Nucleus accumbens (tissue), 56 donors: ENCODE data around the gene GMEB1.
"Not testable (repeated sequence)": the region's sequence is repeated elsewhere in the genome, so short reads cannot be mapped to it uniquely, and the experiment has no call there.

Experiments used
- DNase-seq, 56 donors: peaks; one replicate each; lab custom pipeline; 2025; lab: John Stamatoyannopoulos, UW

Gene GMEB1

DNA sequence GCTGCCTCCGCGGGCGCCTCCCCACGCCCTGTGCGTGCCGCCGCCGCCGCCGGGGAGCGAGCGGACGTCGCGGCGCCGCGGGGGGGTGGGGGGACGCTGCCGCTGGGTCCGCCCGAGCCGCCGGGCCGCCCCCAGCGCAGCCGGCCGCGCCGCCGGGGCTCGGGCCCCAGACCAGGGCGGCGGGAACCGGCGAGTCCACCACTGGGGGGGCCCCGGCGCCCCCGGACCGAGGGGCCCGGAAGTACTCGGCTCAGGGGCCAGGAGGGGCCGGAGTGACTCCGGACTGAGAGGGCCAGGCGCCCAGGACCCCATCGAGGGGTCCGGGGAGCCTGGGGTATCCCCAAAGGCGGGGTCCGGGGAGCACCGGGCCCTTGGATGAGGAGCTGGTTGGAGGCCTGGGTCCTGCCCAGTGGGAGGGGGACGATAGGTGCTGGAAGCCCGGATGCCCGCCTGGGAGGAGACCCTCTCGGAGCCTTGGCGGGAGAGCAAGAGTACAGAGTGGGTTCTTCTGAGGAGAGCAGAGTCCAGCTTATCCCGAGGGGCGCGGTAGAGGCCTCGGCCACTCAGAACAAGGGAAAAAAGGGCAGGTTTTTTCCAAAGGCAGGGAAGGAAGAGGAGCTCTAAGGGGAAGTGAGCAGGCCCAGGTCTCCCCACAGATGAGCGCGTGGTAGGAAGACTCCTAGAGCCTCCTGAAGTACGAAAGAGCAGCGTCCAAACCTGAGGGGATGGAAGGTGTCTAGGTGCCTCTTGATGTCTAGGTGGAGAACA lies 556 bp downstream of the GMEB1 start:
- peak in 49 of 56 donors; percentile 2 to 71 (median 37) for DNase-seq

DNA sequence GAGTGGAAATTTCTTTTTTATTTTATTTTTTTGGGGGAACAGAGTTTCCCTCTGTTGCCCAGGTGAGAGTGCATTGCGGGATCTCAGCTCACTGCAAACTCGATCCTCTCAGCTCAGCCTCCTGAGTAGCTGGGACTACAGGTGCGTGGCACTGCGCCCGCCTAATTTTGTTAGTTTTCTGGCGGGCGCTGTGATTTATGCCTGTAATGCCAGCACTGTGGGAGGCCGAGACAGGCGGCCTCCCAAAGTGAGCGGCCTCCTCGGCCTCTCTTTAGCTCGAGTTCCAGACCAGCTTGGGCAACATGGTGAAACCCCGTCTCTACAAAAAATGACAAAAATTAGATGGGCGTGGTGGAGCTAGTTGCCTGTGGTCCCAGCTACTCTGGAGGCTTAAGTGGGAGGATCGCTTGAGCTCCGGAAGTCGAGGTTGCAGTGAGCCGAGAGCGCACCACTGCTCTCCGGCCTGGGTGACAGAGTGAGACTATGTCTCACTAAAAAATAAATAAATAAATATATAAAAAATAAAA lies 2.7 kb downstream of the GMEB1 start:
- DNase-seq = no peak

DNA sequence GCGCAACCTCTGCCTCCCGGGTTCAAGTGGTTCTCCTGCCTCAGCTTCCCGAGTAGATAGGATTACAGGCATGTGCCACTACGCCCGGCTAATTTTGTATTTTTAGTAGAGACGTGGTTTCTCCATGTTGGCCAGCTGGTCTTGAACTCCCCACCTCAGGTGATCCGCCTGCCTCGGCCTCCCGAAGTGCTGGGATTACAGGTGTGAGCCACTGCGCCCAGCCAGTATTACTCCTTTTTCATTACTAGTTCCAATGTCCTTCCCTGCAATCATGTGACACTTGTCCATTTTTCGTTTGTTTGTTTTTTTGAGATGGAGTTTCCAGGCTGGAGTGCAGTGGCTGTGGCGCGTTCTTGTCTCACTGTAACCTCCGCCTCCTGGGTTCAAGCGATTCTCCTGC lies 4.4 kb downstream of the GMEB1 start:
- DNase-seq = not testable (repeated sequence)

DNA sequence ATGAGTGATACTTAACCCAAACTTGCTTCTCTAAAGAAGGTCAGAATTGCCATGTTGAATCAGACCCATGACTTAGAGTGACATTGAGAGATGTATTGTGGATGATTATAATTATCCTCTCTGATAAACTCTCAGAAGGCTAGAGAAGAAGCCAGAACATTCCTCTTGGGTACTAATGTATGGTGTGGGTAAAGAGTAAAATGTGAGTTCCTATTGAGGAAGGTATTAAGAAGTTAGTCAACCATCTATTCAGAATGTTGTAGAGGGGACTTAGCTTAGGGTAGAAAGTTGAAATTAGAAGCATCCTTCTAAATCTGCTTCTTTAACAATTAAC lies 7.3 kb downstream of the GMEB1 start:
- no peak for DNase-seq

DNA sequence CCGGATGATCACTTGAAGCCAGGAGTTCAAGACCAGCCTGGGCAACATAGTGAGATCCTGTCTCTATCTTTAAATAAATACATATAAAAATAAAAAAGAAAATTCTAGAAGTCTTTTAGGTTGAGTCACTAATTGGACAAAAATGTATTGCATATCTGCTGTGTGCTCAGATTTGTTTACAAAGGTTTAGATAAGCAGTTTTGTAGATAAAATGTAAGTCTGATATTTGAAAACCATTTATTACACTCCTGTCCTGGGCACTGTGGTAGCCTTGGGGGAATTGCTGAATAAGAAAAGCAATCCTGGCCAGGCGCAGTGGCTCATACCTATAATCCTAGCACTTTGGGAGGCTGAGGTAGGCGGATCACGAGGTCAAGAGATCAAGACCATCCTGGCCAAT lies 11.6 kb downstream of the GMEB1 start:
- DNase-seq = no peak

DNA sequence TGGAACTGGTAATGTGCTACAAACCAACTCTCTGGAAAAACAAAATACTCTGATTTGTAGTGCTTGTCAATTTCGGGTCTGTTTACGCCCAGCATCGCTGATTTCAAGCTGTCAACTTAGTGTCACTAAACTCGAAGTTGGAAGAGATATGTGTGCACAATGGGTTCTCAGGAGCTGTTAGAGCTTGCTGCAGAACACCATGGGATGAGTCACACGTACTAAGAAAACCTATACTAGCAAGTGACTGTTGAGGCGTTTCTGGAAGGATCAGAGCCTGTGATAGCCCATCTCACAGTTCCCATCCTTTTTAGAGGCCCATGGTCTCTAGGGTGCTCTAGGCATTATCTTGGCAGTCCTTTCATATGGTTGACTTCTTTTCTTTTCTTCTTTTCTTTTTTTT lies 14.3 kb downstream of the GMEB1 start:
- DNase-seq = peak in 1 of 56 donors; percentile 4

DNA sequence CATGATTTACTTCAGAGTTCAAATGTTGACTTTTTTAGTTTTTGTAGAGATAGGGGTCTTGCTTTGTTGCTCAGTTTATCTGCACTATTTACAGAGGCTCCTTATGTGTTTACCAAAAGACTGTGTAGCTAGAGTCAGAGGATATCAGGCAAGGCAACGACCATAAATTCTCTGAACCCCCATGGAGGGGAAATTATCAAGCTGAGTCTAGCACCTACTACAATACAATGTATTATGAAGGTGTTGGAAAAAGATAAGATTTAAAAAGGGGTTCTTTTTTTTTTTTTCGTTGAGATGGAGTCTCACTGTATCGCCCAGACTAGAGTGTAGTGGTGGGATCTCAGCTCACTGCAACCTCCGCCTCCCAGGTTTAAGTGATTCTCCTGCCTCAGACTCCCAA lies 16.4 kb downstream of the GMEB1 start:
- DNase-seq = no peak

DNA sequence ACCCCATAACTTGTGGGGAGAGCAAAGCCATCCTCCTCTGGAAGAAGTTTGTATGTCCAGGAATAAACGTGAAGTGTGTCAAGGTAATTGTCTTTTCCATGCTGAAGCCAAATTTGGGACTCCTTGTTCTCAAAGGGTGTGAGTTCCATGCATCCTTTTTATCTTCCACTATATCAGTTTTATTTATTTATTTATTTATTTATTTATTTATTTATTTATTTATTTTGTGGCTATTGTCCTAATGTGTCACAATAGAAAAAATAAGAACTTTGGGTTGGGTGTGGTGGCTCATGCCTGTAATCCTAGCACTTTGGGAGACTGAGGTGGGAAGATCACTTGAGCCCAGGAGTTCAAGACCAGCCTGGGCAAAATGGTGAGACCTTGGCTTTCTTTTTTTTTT lies 23.0 kb downstream of the GMEB1 start:
- DNase-seq = not testable (repeated sequence)

DNA sequence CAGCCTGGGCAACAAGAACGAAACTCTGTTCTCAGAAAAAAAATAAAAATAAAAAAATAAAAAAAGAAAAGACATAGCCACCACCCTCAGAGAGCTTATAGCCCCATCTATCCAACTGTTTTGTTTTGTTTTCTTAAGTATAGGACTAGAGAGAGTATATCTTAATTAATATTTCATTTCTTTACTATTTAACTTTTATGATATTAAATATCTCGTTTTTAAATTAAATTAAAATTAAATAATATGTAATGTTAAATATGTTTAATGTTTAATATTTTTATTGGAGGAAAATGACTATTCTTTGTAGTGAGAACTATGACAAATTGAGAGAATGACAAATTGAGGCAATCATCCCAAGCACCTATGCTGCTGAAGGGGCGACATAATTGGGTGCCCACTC lies 35.0 kb downstream of the GMEB1 start:
- no peak for DNase-seq

DNA sequence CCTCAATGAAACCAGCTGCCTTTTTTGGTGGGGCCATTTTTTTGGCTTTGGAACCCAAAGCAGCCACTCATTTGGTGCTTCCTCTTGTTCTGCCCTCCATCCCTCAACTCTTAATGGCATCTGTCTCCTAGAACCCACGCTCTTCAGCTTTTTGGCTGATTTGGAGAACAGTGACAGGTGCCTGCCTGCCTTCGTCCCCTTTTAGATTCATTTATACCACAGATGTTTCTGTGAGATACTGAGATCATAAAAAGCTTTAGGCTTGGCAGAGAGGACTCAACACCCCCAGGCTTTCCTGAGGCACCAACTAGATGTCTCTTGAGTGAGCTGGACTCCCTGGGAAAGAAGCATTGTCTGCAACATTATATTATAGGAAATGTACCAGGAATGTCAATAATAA lies 47.8 kb downstream of the GMEB1 start:
- DNase-seq = no peak

DNA sequence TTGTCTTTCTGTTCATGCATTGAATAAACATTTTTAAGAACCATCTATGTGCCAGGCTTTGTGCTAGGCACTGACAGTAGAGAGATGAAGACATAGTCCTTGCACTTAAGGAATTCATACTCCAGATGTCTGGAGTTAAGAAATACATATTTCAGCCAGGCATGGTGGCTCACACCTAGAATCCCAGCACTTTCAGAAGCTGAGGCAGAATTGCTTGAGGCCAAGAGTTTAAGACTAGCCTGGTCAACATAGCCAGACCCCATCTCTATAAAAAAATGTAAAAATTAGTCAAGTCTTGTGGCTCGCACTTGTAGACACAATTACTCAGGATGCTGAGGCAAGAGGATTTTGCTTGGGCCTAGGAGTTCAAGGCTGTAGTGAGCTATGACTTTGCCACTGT lies 49.6 kb downstream of the GMEB1 start:
- DNase-seq = no peak

DNA sequence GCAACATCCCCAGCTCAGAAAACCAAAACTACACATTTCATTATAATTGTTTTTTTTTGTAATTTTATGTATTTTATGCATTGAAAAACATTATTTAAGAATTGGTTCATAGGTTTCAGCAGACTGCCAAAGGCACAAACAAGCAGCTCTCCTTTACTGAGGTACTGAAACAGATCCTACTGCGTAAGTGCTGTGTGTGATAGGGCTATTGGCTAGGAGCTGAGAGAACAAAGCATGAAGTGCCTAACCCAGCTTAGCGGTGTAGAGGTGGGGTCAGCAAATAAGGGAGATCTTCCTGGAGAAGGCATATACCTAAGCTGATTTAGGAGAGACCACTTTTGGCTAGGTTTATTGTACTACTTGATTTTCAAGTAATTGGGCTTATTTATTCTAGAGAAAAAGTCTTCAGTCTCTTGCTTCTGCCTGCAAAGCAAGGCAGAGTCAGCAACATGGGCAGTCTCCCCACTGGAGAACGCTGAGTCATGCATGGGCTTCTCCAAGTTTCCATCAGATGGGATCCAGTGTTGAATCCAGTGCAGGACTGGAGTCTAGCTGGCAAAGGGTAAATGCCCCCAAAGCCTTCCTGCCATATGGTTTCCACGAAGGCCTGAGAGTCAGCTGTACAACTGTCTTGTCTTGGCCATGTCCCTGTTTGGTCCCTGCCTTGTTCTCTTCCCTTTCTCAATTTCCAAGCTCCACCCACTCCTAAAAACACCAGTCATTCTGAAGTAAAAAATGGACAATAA lies 50.2 kb downstream of the GMEB1 start:
- peak in 1 of 56 donors; percentile 9 for DNase-seq

DNA sequence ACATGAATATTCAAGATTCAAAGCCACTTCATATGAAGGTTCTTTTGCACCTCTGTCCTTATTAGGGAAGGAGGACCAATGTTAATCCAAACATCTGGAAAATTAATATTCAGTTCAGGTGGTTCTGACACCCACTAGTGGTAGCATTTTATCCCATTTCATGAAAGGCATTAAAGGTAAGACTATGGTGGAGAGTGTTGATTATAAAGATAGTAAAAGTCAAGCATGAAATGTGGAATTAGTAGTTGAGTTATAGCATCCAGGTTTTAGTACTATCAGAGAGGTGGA lies 50.7 kb downstream of the GMEB1 start:
- no peak for DNase-seq

DNA sequence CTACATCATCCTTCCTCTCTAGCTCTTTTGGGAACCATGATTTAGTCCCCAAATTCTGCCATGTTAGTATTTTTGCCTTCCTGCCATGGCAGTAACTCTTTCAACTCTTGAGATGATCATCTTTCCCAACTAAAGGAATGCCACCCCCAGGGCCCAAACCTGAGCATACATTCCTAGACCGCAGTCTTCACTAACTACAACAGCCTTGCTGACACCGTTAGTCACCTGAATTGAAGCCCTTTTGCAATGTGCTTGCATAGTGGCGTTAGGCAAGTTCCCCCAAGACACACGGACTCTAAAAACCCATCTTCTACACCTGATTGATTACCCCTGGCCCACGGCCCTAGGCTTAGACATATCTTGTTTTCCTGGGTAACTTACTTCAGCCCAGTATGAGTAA lies 51.8 kb downstream of the GMEB1 start:
- no peak for DNase-seq

DNA sequence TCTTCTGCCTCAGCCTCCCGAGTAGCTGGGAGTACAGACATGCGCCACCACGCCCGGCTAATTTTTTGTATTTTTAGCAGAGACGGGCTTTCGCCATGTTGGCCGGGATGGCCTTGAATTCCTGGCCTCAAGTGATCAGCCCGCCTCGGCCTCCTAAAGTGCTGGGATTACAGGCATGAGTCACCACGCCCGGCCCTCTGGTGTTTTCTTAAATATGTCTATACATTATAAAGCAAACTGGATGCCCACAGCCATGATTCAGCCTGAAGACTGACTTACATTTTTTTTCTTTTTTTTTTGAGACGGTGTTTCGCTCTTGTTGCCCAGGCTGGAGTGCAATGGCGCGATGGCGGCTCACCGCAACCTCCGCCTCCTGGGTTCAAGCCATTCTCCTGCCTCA lies 53.3 kb downstream of the GMEB1 start:
- not testable (repeated sequence) for DNase-seq

DNA sequence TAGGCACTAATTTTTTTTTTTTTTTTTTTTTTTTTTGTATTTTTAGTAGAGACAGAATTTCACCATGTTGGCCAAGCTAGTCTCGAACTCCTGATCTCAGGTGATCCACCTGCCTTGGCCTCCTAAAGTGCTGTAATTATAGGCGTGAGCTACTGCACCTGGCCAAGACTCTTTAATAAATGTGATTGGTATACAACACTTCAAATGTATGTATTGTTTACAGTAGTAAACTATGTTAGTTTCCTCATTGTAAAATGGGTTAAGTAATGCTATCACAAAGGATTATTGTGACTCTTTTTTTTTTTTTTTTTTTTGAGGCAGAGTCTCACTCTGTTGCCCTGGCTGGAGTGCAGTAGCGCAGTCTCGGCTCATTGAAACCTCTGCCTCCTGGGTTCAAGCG lies 56.8 kb downstream of the GMEB1 start:
- not testable (repeated sequence) for DNase-seq

DNA sequence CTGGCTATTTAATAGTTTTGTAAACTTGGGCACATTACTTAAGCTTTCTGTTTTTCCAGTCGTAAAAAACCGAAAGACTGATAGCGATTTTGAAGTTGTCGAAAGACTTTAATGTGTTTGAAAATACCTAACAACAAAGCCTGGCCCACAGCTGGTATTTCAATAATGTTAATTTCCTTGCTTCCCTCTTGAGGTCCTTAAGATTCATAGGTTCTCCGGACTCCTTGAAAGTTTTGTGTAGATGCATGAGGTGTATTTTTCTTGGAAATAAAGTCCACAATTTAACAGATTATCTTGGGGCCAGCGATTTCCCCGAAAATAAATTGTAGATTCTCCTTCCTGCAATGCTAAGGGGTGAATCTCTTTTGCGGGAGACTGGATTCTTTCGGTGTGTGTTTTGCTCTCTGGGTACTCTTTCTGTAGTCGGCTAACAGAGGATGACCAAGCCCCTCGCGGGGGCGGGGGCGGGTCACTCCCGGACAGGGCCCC lies 67.4 kb downstream of the GMEB1 start:
- DNase-seq = no peak

DNA sequence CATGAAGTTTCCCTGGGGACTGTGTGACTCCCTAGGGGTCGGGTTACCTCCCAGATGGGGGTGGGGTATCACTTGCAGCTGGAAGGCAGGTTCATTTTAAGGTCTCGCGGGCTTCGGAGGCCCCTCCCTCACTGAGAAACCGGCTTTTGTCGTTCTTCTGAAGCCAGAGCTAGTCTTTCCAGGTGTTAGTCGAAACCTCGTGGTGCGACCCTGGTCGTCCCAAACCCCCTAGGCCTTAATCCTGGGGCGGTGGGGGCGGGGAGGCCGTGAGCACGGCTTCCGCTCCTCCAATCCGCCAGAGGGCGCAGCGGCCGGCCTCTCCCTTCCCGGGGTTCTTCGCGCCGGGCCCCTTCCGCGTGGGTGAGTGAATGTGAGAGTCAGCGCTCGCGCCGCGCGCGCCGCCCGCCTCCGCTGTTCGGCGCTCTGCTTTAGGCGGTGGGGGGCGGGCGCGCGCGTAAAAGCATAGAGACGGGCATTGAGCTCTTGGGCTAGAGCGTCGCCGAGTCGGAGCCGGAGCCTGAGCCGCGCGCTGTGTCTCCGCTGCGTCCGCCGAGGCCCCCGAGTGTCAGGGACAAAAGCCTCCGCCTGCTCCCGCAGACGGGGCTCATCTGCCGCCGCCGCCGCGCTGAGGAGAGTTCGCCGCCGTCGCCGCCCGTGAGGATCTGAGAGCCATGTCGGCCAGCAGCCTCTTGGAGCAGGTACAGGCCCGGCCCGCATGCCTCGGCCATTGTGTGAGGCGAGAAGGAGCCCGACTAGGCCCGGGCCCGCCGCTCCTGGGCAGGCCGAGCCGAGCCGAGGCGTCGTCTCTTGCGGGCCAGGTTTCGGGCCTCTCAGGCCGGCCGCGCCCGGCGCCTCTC lies 68.1 kb downstream of the GMEB1 start, which contains the start of gene YTHDF2:
Gene YTHDF2 (plus strand): TSS at position 491 of the 857 bp plus-strand sequence. CDS start 181 bp downstream, at position 672.
- DNase-seq = peak; percentile 31 to 98 (median 92)

DNA sequence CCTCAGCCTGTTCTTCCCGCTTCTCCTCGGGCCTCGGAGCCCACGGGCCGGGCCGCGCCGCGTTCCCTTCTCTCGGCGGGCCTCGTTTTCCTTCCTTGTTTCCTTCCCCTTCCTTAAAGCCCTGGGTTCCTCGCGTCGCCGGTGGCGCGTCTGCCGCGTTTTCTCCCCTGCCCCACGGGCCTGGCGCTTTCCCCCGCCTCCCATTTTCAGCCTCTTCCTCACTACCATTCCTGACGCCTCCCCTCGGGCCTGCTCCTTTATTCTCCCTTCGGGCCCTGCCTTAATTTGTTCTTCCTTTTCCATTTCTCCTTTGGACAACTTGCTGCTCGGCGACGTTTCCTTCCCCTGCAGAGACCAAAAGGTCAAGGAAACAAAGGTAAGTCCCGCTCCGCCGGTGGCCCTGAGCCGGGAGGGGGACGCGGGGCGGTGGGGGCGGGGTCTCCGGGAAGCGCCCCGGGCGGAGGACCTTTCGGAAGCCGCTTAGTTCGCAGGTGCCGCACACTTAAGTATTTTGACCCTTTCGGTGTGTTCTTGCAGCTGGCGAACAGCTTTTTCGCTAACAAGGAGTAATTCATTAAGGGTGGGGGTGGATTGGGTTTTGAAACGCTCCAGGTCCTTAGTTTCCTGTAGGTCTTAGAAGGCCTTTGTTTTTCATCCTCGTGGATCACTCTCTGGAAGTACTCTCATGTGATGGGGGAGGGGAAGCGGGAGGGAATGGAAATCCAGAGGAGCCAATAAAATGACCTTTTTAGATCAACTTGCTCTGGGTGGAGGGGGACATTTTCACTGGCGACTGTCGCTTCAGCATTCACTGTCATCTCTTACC lies 68.9 kb downstream of the GMEB1 start:
- peak in 20 of 56 donors; percentile 9 to 51 (median 28) for DNase-seq

DNA sequence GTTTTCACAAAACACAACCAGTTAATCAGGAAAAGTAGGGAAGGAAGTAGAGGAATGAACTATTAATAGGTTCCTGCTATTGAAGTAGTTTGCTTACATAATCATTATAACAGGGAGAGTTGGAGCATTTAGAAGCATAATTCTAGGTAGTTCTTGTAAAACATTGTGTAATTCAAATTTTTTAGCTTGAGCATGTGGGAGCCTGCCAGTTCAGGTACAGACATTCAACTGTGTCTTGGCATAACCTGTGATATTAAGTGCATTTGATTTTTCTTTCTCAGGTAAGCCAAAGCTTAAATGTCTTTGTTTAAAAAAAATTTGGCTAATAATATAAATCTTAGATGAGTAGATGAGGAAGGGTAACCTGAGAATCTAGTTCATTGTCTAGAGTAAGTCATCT lies 71.5 kb downstream of the GMEB1 start:
- no peak for DNase-seq
